RWPE1 (cell line): ENCODE data around the gene MTFR2.

ENCODE experiments used
- CTCF ChIA-PET: fragments of 350-600 bp; sonication (Branson Sonifier 250); formaldehyde crosslinking; extraction: SDS; loops from one replicate; lab custom pipeline; 2021; lab: Yijun Ruan, JAX
- POLR2A ChIA-PET: fragments of 400-600 bp; formaldehyde crosslinking; extraction: SDS; loops from one replicate; lab custom pipeline; 2020; ENCODE audit warnings: antibody characterized with exemption; ENCODE audit not compliant: low non-redundant PET; lab: Yijun Ruan, JAX
- DNase-seq: peaks from one replicate; pipeline ENCODE4 v3.0.0; 2012; ENCODE audit warnings: low spot score
- H3K27ac ChIP-seq: fragments of 450-650 bp; 2 replicates; pipeline ENCODE4 v1.5.1; 2017
- CTCF ChIP-seq: fragments of 450-650 bp; conservative IDR thresholded peaks from 2 replicates; pipeline ENCODE4 v1.5.1; 2017; ENCODE audit warnings: low read depth, mild to moderate bottlenecking

Gene MTFR2

GRCh38 chr6:136201732-136202131 lies 48.4 kb downstream of the MTFR2 start:
- POLR2A ChIA-PET: no interaction called here
- no peak for TF ChIP-seq CTCF
- CTCF ChIA-PET: interaction anchor here (0.6 to 0.8 kb wide), 3 partner anchors 22 to 46 kb away, joined by 3 read pairs; no protein-coding TSS in a partner anchor
- no peak overlapping the region for H3K27ac ChIP-seq
- DNase-seq: no peak

- DNase-seq: no peak
- H3K27ac ChIP-seq: no peak overlapping the region
- POLR2A ChIA-PET: no interaction called here
- TF ChIP-seq CTCF: no peak
- CTCF ChIA-PET: interaction anchor here (0.6 kb wide), 1 partner anchor 707 kb away, joined by 3 read pairs; no protein-coding TSS in a partner anchor
Observed at GRCh38 chr6:136192902-136193301, 57.2 kb downstream of the MTFR2 start.

GRCh38 chr6:136191606-136192312 lies 58.4 kb downstream of the MTFR2 start:
- no peak for TF ChIP-seq CTCF
- CTCF ChIA-PET: no interaction called here
- POLR2A ChIA-PET: no interaction called here
- no peak overlapping the region for H3K27ac ChIP-seq
- DNase-seq: no peak

- DNase-seq: no peak
Observed at GRCh38 chr6:136189104-136189503, 61.0 kb downstream of the MTFR2 start.

GRCh38 chr6:136188486-136188885 lies 61.6 kb downstream of the MTFR2 start:
- ChIA-PET POLR2A (no interaction called here), CTCF (no interaction called here)
- H3K27ac ChIP-seq: no peak overlapping the region
- DNase-seq: no peak
- no peak for TF ChIP-seq CTCF

More at GRCh38 chr6:136189104-136189503, 61.0 kb downstream of the MTFR2 start:
- POLR2A ChIA-PET: no interaction called here
- H3K27ac ChIP-seq: no peak overlapping the region
- no peak for TF ChIP-seq CTCF
- CTCF ChIA-PET: no interaction called here

GRCh38 chr6:136186363-136186762 lies 63.7 kb downstream of the MTFR2 start:
- no peak overlapping the region for H3K27ac ChIP-seq
- no peak for DNase-seq
- ChIA-PET POLR2A (no interaction called here), CTCF (no interaction called here)
- TF ChIP-seq CTCF: no peak
